ENCODE measurements around the gene BBX. TPM values are rescaled to one million over a fixed set of nuclear protein-coding genes. Genes with fewer than 3 reads are reported as not detected.

The BBX gene
- total RNA-seq, 1 experiment from 2014 or later, result 45.0 TPM

- TF ChIP-seq ATF2 (CRISPR knock-in tag; IDR thresholded peaks at IDR 0.05; ENCODE audit: borderline replicate concordance, low read depth), result no peak
- no peak for TF ChIP-seq FOXK1 (CRISPR knock-in tag; IDR thresholded peaks at IDR 0.05)
- TF ChIP-seq RELA (CRISPR knock-in tag; IDR thresholded peaks at IDR 0.05; ENCODE audit: borderline replicate concordance), result no peak
- no peak for TF ChIP-seq SOX15 (CRISPR knock-in tag; IDR thresholded peaks at IDR 0.05)
- no peak for TF ChIP-seq GABPB1 (CRISPR knock-in tag; IDR thresholded peaks at IDR 0.05)
- no peak for TF ChIP-seq TCF7 (CRISPR knock-in tag; IDR thresholded peaks at IDR 0.05; ENCODE audit: low read depth)
- TF ChIP-seq NR3C1 (CRISPR knock-in tag; conservative IDR thresholded peaks at IDR 0.05; ENCODE audit: low read depth), result no peak
- TF ChIP-seq JAZF1 (CRISPR knock-in tag; IDR thresholded peaks at IDR 0.05), result no peak
- TF ChIP-seq AFF4 (CRISPR knock-in tag; IDR thresholded peaks at IDR 0.05; ENCODE audit: borderline replicate concordance), result no peak
- no peak for TF ChIP-seq USF2 (CRISPR knock-in tag; IDR thresholded peaks at IDR 0.05)
- no peak for TF ChIP-seq GTF2I (CRISPR knock-in tag; conservative IDR thresholded peaks at IDR 0.05)
- no peak for TF ChIP-seq STAT6 (CRISPR knock-in tag; conservative IDR thresholded peaks at IDR 0.05; ENCODE audit: low read depth)
- TF ChIP-seq ATF3 (CRISPR knock-in tag; conservative IDR thresholded peaks at IDR 0.05), result no peak
- TF ChIP-seq TEAD1 (CRISPR knock-in tag; IDR thresholded peaks at IDR 0.05), result no peak
- H3K4me1 Mint-ChIP-seq, result peaks cover 4% of the 10 kb centered on the region; the same call in 1 of the 2 replicates
- H3K36me3 Mint-ChIP-seq, result no peaks in the 10 kb centered on the region
- DNase-seq (ENCODE audit: low spot score) (no peak), ATAC-seq (no peak)
- ChIA-PET POLR2A (no interaction called here), CTCF (no interaction called here)
- no peak overlapping the region for H3K27ac Mint-ChIP-seq
- H3K4me3 Mint-ChIP-seq, result no peak overlapping the region
- no peaks in the 10 kb centered on the region for H3K9me3 Mint-ChIP-seq
- H3K27me3 Mint-ChIP-seq (ENCODE audit: low read depth), result no peaks in the 10 kb centered on the region; the same call in 1 of the 2 replicates
Measured at GRCh38 chr3:107824822-107825371, 302.1 kb downstream of the BBX start.

GRCh38 chr3:107825556-107825955 is 302.8 kb downstream of the BBX start:
- ATAC-seq, result no peak
- no peak overlapping the region for H3K4me3 Mint-ChIP-seq
- no peak for DNase-seq (ENCODE audit: low spot score)
- CTCF ChIA-PET, result no interaction called here
- H3K36me3 Mint-ChIP-seq, result no peaks in the 10 kb centered on the region
- H3K9me3 Mint-ChIP-seq, result no peaks in the 10 kb centered on the region
- peaks cover 4% of the 10 kb centered on the region; the same call in 1 of the 2 replicates for H3K4me1 Mint-ChIP-seq
- H3K27ac Mint-ChIP-seq, result no peak overlapping the region
- H3K27me3 Mint-ChIP-seq (ENCODE audit: low read depth), result no peaks in the 10 kb centered on the region; the same call in 1 of the 2 replicates
- POLR2A ChIA-PET, result interaction anchor here (0.5 kb wide), 1 partner anchor 20 kb away, joined by 3 read pairs; no protein-coding TSS in a partner anchor
- no peak for TF ChIP-seq GRHL2 (CRISPR knock-in tag; IDR thresholded peaks at IDR 0.05; ENCODE audit: insufficient replicate concordance, severe bottlenecking)
- no peak for TF ChIP-seq E2F1 (CRISPR knock-in tag; IDR thresholded peaks at IDR 0.05)
- TF ChIP-seq PRRX2 (CRISPR knock-in tag; IDR thresholded peaks at IDR 0.05), result no peak
- TF ChIP-seq ZNF396 (CRISPR knock-in tag; IDR thresholded peaks at IDR 0.05; ENCODE audit: borderline replicate concordance), result no peak
- no peak for TF ChIP-seq NR2C2 (CRISPR knock-in tag; IDR thresholded peaks at IDR 0.05)
- TF ChIP-seq ZNF232 (CRISPR knock-in tag; IDR thresholded peaks at IDR 0.05), result no peak
- TF ChIP-seq CREB1 (CRISPR knock-in tag; IDR thresholded peaks at IDR 0.05), result no peak
- no peak for TF ChIP-seq FOXJ3 (CRISPR knock-in tag; IDR thresholded peaks at IDR 0.05; ENCODE audit: borderline replicate concordance)
- no peak for TF ChIP-seq ZNF423 (CRISPR knock-in tag; IDR thresholded peaks at IDR 0.05)
- no peak for TF ChIP-seq E2F4 (CRISPR knock-in tag; IDR thresholded peaks at IDR 0.05; ENCODE audit: borderline replicate concordance, low read depth)
- no peak for TF ChIP-seq ZBTB21 (CRISPR knock-in tag; IDR thresholded peaks at IDR 0.05; ENCODE audit: borderline replicate concordance)

All from WTC11 (cell line).